GM12878 (cell line): ENCODE measurements around the gene SVIP.

Experiments
- BRCA1 ChIP-seq: IDR thresholded peaks from 2 replicates; pipeline ENCODE4 v1.6.1; 2011; ENCODE audit warnings: low read depth, low read length, improper control_type of control experiment
- EZH2 ChIP-seq: IDR thresholded peaks from 2 replicates; pipeline ENCODE4 v1.6.1; 2012; ENCODE audit warnings: low read depth, mild to moderate bottlenecking, control low read depth, inconsistent platforms, low read length, borderline replicate concordance; ENCODE audit not compliant: control insufficient read depth
- JUND ChIP-seq: IDR thresholded peaks from 2 replicates; pipeline ENCODE4 v1.6.1; 2012; ENCODE audit warnings: low read depth, mild to moderate bottlenecking, low read length, improper control_type of control experiment, moderate library complexity
- NFYB ChIP-seq: IDR thresholded peaks from 2 replicates; pipeline ENCODE4 v1.6.1; 2011; ENCODE audit warnings: low read depth, mild to moderate bottlenecking, low read length, improper control_type of control experiment, moderate library complexity; ENCODE audit not compliant: insufficient read depth
- SPI1 ChIP-seq: IDR thresholded peaks from 2 replicates; pipeline ENCODE4 v1.6.1; 2011; ENCODE audit warnings: low read depth, mild to moderate bottlenecking, low read length, moderate library complexity, borderline replicate concordance; ENCODE audit not compliant: insufficient read depth
- SUPT20H ChIP-seq: IDR thresholded peaks from 2 replicates; pipeline ENCODE4 v1.6.1; 2011; ENCODE audit warnings: low read depth, mild to moderate bottlenecking, low read length, moderate library complexity, borderline replicate concordance; ENCODE audit not compliant: control insufficient read depth
- ZNF274 ChIP-seq: IDR thresholded peaks from one replicate; pipeline ENCODE4 v1.8.0; 2011; ENCODE audit not compliant: insufficient read length, insufficient read depth
- TF ChIP-seq, protein P1 (sequence below): IDR thresholded peaks from 2 replicates; pipeline ENCODE4 v1.6.1; 2012; ENCODE audit warnings: mild to moderate bottlenecking, low read depth, low read length
- TF ChIP-seq, protein P2 (sequence below), 3 experiments: IDR thresholded peaks in 2 of 3; conservative IDR thresholded peaks in 1 of 3; 2 replicates each; pipeline ENCODE4 v1.5.1; 2011; ENCODE audit warnings: low read depth in 3 of 3, low read length in 3 of 3, mild to moderate bottlenecking in 3 of 3, control low read depth in 2 of 3, moderate library complexity in 2 of 3, inconsistent platforms in 1 of 3, mixed read lengths in 1 of 3; ENCODE audit not compliant: control insufficient read depth in 2 of 3, insufficient read depth in 1 of 3; ENCODE audit errors: extremely low read depth in 1 of 3

DNA sequence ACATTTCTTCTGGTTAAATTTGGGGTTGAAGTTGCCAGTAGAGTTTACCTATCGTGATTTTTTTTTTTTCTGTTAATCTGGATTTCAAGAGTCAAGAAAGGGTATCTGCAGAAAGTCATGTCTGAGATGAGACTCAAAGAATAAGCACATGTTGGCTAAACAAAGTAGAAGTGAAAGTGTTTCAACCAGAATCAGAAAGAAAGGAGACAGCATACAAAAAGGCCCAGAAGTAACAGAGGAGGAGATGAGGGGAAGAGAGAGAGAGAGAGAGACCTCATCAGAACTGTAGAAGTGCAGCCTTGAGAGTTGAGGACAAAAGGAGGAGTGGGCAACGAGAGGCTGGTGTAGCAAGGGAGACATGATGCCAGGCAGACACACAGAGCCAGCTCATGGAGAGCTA, 54.9 kb downstream of the SVIP start:
- TF ChIP-seq EZH2: no peak
- TF ChIP-seq NFYB: no peak
- TF ChIP-seq SUPT20H: no peak
- TF ChIP-seq, protein P1, sequence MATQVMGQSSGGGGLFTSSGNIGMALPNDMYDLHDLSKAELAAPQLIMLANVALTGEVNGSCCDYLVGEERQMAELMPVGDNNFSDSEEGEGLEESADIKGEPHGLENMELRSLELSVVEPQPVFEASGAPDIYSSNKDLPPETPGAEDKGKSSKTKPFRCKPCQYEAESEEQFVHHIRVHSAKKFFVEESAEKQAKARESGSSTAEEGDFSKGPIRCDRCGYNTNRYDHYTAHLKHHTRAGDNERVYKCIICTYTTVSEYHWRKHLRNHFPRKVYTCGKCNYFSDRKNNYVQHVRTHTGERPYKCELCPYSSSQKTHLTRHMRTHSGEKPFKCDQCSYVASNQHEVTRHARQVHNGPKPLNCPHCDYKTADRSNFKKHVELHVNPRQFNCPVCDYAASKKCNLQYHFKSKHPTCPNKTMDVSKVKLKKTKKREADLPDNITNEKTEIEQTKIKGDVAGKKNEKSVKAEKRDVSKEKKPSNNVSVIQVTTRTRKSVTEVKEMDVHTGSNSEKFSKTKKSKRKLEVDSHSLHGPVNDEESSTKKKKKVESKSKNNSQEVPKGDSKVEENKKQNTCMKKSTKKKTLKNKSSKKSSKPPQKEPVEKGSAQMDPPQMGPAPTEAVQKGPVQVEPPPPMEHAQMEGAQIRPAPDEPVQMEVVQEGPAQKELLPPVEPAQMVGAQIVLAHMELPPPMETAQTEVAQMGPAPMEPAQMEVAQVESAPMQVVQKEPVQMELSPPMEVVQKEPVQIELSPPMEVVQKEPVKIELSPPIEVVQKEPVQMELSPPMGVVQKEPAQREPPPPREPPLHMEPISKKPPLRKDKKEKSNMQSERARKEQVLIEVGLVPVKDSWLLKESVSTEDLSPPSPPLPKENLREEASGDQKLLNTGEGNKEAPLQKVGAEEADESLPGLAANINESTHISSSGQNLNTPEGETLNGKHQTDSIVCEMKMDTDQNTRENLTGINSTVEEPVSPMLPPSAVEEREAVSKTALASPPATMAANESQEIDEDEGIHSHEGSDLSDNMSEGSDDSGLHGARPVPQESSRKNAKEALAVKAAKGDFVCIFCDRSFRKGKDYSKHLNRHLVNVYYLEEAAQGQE: no peak
- TF ChIP-seq, protein P2, sequence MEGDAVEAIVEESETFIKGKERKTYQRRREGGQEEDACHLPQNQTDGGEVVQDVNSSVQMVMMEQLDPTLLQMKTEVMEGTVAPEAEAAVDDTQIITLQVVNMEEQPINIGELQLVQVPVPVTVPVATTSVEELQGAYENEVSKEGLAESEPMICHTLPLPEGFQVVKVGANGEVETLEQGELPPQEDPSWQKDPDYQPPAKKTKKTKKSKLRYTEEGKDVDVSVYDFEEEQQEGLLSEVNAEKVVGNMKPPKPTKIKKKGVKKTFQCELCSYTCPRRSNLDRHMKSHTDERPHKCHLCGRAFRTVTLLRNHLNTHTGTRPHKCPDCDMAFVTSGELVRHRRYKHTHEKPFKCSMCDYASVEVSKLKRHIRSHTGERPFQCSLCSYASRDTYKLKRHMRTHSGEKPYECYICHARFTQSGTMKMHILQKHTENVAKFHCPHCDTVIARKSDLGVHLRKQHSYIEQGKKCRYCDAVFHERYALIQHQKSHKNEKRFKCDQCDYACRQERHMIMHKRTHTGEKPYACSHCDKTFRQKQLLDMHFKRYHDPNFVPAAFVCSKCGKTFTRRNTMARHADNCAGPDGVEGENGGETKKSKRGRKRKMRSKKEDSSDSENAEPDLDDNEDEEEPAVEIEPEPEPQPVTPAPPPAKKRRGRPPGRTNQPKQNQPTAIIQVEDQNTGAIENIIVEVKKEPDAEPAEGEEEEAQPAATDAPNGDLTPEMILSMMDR (IDR thresholded peaks at IDR 0.05 in 2 of 3, conservative IDR thresholded peaks at IDR 0.05 in 1 of 3; ENCODE audit: control insufficient read depth in 2 of 3, extremely low read depth in 1 of 3, insufficient read depth in 1 of 3, low read depth in 3 of 3, low read length in 3 of 3): no peak
- TF ChIP-seq JUND: no peak
- TF ChIP-seq BRCA1: no peak
- TF ChIP-seq SPI1: no peak
- TF ChIP-seq ZNF274: no peak
